Erythroblast (primary cell): ENCODE data around the gene MRNIP.
A peak's percentile ranks its signal among the peaks of the same experiment; 100 is the strongest.

Experiments used
- DNase-seq, 2 experiments: peaks; one replicate each; lab custom pipeline; 2025; lab: John Stamatoyannopoulos, UW
- GATA1 ChIP-seq: IDR thresholded peaks from 2 replicates; pipeline ENCODE4 v1.6.1; 2011; ENCODE audit warnings: low read depth, mild to moderate bottlenecking, control low read depth, low read length, moderate library complexity
- POLR2A ChIP-seq: IDR thresholded peaks from 2 replicates; pipeline ENCODE4 v1.6.1; 2011; ENCODE audit warnings: mild to moderate bottlenecking, low read length

MRNIP gene

GRCh38 chr5:179802207-179802883 is 56.3 kb downstream of the MRNIP start:
- TF ChIP-seq POLR2A (no peak), GATA1 (no peak)
- no peak for DNase-seq

GRCh38 chr5:179801304-179802206 is 57.1 kb downstream of the MRNIP start:
- peak; percentile 81 to 86 for DNase-seq
- TF ChIP-seq POLR2A, result no peak
- TF ChIP-seq GATA1, result no peak

GRCh38 chr5:179800696-179801201 is 57.9 kb downstream of the MRNIP start:
- TF ChIP-seq GATA1 (no peak), POLR2A (no peak)
- peak; percentile 36 to 52 for DNase-seq

GRCh38 chr5:179800071-179800695 is 58.4 kb downstream of the MRNIP start:
- TF ChIP-seq GATA1, result no peak
- no peak for TF ChIP-seq POLR2A
- no peak for DNase-seq

GRCh38 chr5:179799644-179799973 is 59.0 kb downstream of the MRNIP start:
- DNase-seq, result no peak
- TF ChIP-seq POLR2A (no peak), GATA1 (no peak)

GRCh38 chr5:179798771-179799643 is 59.6 kb downstream of the MRNIP start:
- TF ChIP-seq GATA1, result no peak
- TF ChIP-seq POLR2A, result no peak
- no peak for DNase-seq

GRCh38 chr5:179798144-179798770 is 60.4 kb downstream of the MRNIP start:
- no peak for DNase-seq
- TF ChIP-seq POLR2A, result no peak
- no peak for TF ChIP-seq GATA1

- no peak for TF ChIP-seq GATA1
- no peak for TF ChIP-seq POLR2A
Measured at GRCh38 chr5:179797741-179798140, 60.9 kb downstream of the MRNIP start.

GRCh38 chr5:179796877-179797608 is 61.6 kb downstream of the MRNIP start:
- no peak for DNase-seq
- no peak for TF ChIP-seq POLR2A
- TF ChIP-seq GATA1, result no peak

More at GRCh38 chr5:179797741-179798140, 60.9 kb downstream of the MRNIP start:
- DNase-seq, result no peak

GRCh38 chr5:179795863-179796833 is 62.5 kb downstream of the MRNIP start:
- no peak for TF ChIP-seq POLR2A
- no peak for TF ChIP-seq GATA1

More at GRCh38 chr5:179795863-179796833, 62.5 kb downstream of the MRNIP start:
- peak; percentile 84 to 89 for DNase-seq
